Natural killer cell treated with Interleukin-12 subunit alpha and Interleukin-12 subunit beta and Interleukin-15 and Interleukin-18, amount 100 ng/mL, for 72 hours (primary cell): ENCODE measurements around the gene ADGRB2. TPM values are rescaled to one million over a fixed set of nuclear protein-coding genes. Genes with fewer than 3 reads are reported as not detected.

ENCODE experiments used
- ATAC-seq, 2 donors: fragments of 150-1000 bp; cut with Tn5 transposase in 1 of 2; sonication (Bioruptor Pico), chemical (Tn5 transposase) in 1 of 2; 2 replicates each; pipeline ENCODE4 v1.10.0; 2021
- DNase-seq: peaks from one replicate; pipeline ENCODE4 v3.0.0; 2022; ENCODE audit warnings: low spot score
- H3K27ac Mint-ChIP-seq, 2 donors: 1 replicate in 1 of 2; 2 replicates in 1 of 2; pipeline ENCODE4 v1.8.0; 2022; ENCODE audit warnings: mixed read lengths in 2 of 2, mild to moderate bottlenecking in 1 of 2, moderate library complexity in 1 of 2
- H3K27me3 Mint-ChIP-seq, 2 donors: 1 replicate in 1 of 2; 2 replicates in 1 of 2; pipeline ENCODE4 v1.8.0; 2022; ENCODE audit warnings: mixed read lengths in 2 of 2
- H3K36me3 Mint-ChIP-seq: one replicate; pipeline ENCODE4 v1.8.0; 2022; ENCODE audit warnings: mixed read lengths
- H3K4me1 Mint-ChIP-seq, 2 donors: 1 replicate in 1 of 2; 2 replicates in 1 of 2; pipeline ENCODE4 v1.8.0; 2022; ENCODE audit warnings: low read depth in 2 of 2, mixed read lengths in 2 of 2, mild to moderate bottlenecking in 1 of 2
- H3K4me3 Mint-ChIP-seq: one replicate; pipeline ENCODE4 v1.8.0; 2022; ENCODE audit warnings: mixed read lengths
- H3K9me3 Mint-ChIP-seq: 2 replicates; pipeline ENCODE4 v1.8.0; 2022; ENCODE audit warnings: mixed read lengths
- total RNA-seq, 2 donors: library from RNA; stranded (reverse); gene quantifications; one replicate each; pipeline ENCODE4 v1.2.3, GENCODE V29; 2022

The ADGRB2 gene
- total RNA-seq, 2 donors from 2014 or later = 1.2 TPM; not detected in 1

GRCh38 chr1:31691446-31691845, 72.7 kb downstream of the ADGRB2 start:
- Mint-ChIP-seq H3K4me3 (no peak overlapping the region), H3K4me1 (peaks cover 3% of the 10 kb centered on the region in 2 donors), H3K27me3 (peaks cover 3 to 4% of the 10 kb centered on the region in 2 donors), H3K36me3 (no peaks in the 10 kb centered on the region), H3K27ac (no peak overlapping the region), H3K9me3 (no peaks in the 10 kb centered on the region)
- DNase-seq = no peak
- no peak for ATAC-seq

GRCh38 chr1:31690921-31691320, 73.2 kb downstream of the ADGRB2 start:
- DNase-seq (no peak), ATAC-seq (no peak)
- Mint-ChIP-seq H3K4me3 (no peak overlapping the region), H3K27me3 (peaks cover 4 to 7% of the 10 kb centered on the region in 2 donors), H3K27ac (no peak overlapping the region), H3K4me1 (peaks cover 3 to 5% of the 10 kb centered on the region in 2 donors), H3K36me3 (no peaks in the 10 kb centered on the region), H3K9me3 (no peaks in the 10 kb centered on the region)

GRCh38 chr1:31689854-31690253, 74.3 kb downstream of the ADGRB2 start:
- H3K4me3 Mint-ChIP-seq = no peak overlapping the region
- H3K27ac Mint-ChIP-seq = no peak overlapping the region
- H3K4me1 Mint-ChIP-seq = peaks cover 5% of the 10 kb centered on the region in 2 donors
- DNase-seq (no peak), ATAC-seq (no peak)
- no peaks in the 10 kb centered on the region for H3K9me3 Mint-ChIP-seq
- H3K27me3 Mint-ChIP-seq = peaks cover 4 to 7% of the 10 kb centered on the region in 2 donors
- no peaks in the 10 kb centered on the region for H3K36me3 Mint-ChIP-seq

GRCh38 chr1:31689379-31689778, 74.8 kb downstream of the ADGRB2 start:
- ATAC-seq = no peak
- Mint-ChIP-seq H3K4me1 (peaks cover 5 to 7% of the 10 kb centered on the region in 2 donors), H3K9me3 (no peaks in the 10 kb centered on the region), H3K27ac (no peak overlapping the region), H3K27me3 (peaks cover 4 to 7% of the 10 kb centered on the region in 2 donors), H3K4me3 (no peak overlapping the region), H3K36me3 (no peaks in the 10 kb centered on the region)
- no peak for DNase-seq

GRCh38 chr1:31688233-31688918, 75.8 kb downstream of the ADGRB2 start:
- ATAC-seq (no peak), DNase-seq (no peak)
- Mint-ChIP-seq H3K4me1 (peaks cover 4 to 5% of the 10 kb centered on the region in 2 donors), H3K27me3 (peaks cover 4 to 7% of the 10 kb centered on the region in 2 donors), H3K9me3 (no peaks in the 10 kb centered on the region), H3K4me3 (no peak overlapping the region), H3K27ac (no peak overlapping the region), H3K36me3 (no peaks in the 10 kb centered on the region)

GRCh38 chr1:31687601-31688000, 76.5 kb downstream of the ADGRB2 start:
- Mint-ChIP-seq H3K9me3 (no peaks in the 10 kb centered on the region), H3K27ac (no peak overlapping the region), H3K36me3 (no peaks in the 10 kb centered on the region), H3K27me3 (peaks cover 4 to 7% of the 10 kb centered on the region in 2 donors), H3K4me1 (peaks cover 4 to 5% of the 10 kb centered on the region in 2 donors), H3K4me3 (no peak overlapping the region)
- ATAC-seq (no peak), DNase-seq (no peak)

GRCh38 chr1:31685795-31686194, 78.3 kb downstream of the ADGRB2 start:
- DNase-seq = no peak
- Mint-ChIP-seq H3K4me3 (no peak overlapping the region), H3K9me3 (no peaks in the 10 kb centered on the region), H3K27ac (no peak overlapping the region), H3K4me1 (peaks cover 4 to 5% of the 10 kb centered on the region in 2 donors), H3K27me3 (peaks cover 4 to 7% of the 10 kb centered on the region in 2 donors), H3K36me3 (no peaks in the 10 kb centered on the region)
- no peak for ATAC-seq

- Mint-ChIP-seq H3K4me3 (no peak overlapping the region), H3K36me3 (no peaks in the 10 kb centered on the region), H3K4me1 (peaks cover 4 to 5% of the 10 kb centered on the region in 2 donors), H3K9me3 (no peaks in the 10 kb centered on the region), H3K27ac (no peak overlapping the region), H3K27me3 (peaks cover 4 to 7% of the 10 kb centered on the region in 2 donors)
- DNase-seq = no peak
- ATAC-seq = peak; percentile 43 to 58
These were observed 80.1 kb downstream of the ADGRB2 start for GRCh38 chr1:31683997-31684396.

GRCh38 chr1:31681415-31681814, 82.7 kb downstream of the ADGRB2 start:
- Mint-ChIP-seq H3K27me3 (peaks cover 3 to 8% of the 10 kb centered on the region in 2 donors), H3K9me3 (no peaks in the 10 kb centered on the region), H3K4me3 (no peak overlapping the region), H3K27ac (no peak overlapping the region), H3K36me3 (no peaks in the 10 kb centered on the region), H3K4me1 (peaks cover 2 to 4% of the 10 kb centered on the region in 2 donors)
- ATAC-seq (no peak), DNase-seq (no peak)

- ATAC-seq (no peak), DNase-seq (no peak)
- Mint-ChIP-seq H3K4me3 (no peak overlapping the region), H3K4me1 (peaks cover 0 to under 1% of the 10 kb centered on the region in 2 donors), H3K27me3 (peaks cover 3 to 12% of the 10 kb centered on the region in 2 donors), H3K36me3 (no peaks in the 10 kb centered on the region), H3K9me3 (no peaks in the 10 kb centered on the region), H3K27ac (no peak overlapping the region)
These were observed 84.4 kb downstream of the ADGRB2 start for GRCh38 chr1:31679676-31680230.

- H3K27ac Mint-ChIP-seq = no peak overlapping the region
- ATAC-seq = no peak
- H3K4me1 Mint-ChIP-seq = no peaks in the 10 kb centered on the region
- H3K27me3 Mint-ChIP-seq = peaks cover 3 to 12% of the 10 kb centered on the region in 2 donors
- no peaks in the 10 kb centered on the region for H3K9me3 Mint-ChIP-seq
- DNase-seq = no peak
- no peaks in the 10 kb centered on the region for H3K36me3 Mint-ChIP-seq
- no peak overlapping the region for H3K4me3 Mint-ChIP-seq
These were observed 85.0 kb downstream of the ADGRB2 start for GRCh38 chr1:31679091-31679490.

GRCh38 chr1:31678681-31679080, 85.5 kb downstream of the ADGRB2 start:
- no peak for DNase-seq
- peaks cover 3 to 12% of the 10 kb centered on the region in 2 donors for H3K27me3 Mint-ChIP-seq
- no peak for ATAC-seq
- H3K4me3 Mint-ChIP-seq = no peak overlapping the region
- H3K9me3 Mint-ChIP-seq = no peaks in the 10 kb centered on the region
- no peaks in the 10 kb centered on the region for H3K36me3 Mint-ChIP-seq
- H3K4me1 Mint-ChIP-seq = no peaks in the 10 kb centered on the region
- no peak overlapping the region for H3K27ac Mint-ChIP-seq

GRCh38 chr1:31677949-31678348, 86.2 kb downstream of the ADGRB2 start:
- no peaks in the 10 kb centered on the region for H3K4me1 Mint-ChIP-seq
- H3K9me3 Mint-ChIP-seq = no peaks in the 10 kb centered on the region
- H3K4me3 Mint-ChIP-seq = no peak overlapping the region
- peaks cover 3 to 12% of the 10 kb centered on the region in 2 donors for H3K27me3 Mint-ChIP-seq
- H3K36me3 Mint-ChIP-seq = no peaks in the 10 kb centered on the region
- ATAC-seq (no peak), DNase-seq (no peak)
- H3K27ac Mint-ChIP-seq = no peak overlapping the region

- DNase-seq (no peak), ATAC-seq (no peak)
- no peaks in the 10 kb centered on the region for H3K36me3 Mint-ChIP-seq
- no peak overlapping the region for H3K4me3 Mint-ChIP-seq
- H3K27me3 Mint-ChIP-seq = peaks cover 3 to 12% of the 10 kb centered on the region in 2 donors
- no peak overlapping the region for H3K27ac Mint-ChIP-seq
- H3K4me1 Mint-ChIP-seq = no peaks in the 10 kb centered on the region
- no peaks in the 10 kb centered on the region for H3K9me3 Mint-ChIP-seq
These were observed 86.7 kb downstream of the ADGRB2 start for GRCh38 chr1:31677401-31677800.
